Osteoblast (primary cell): ENCODE measurements around the gene CSNK2B. TPM values are rescaled to one million over a fixed set of nuclear protein-coding genes. Genes with fewer than 3 reads are reported as not detected.
A peak's percentile ranks its signal among the peaks of the same experiment; 100 is the strongest.

ENCODE experiments used
- DNase-seq: peaks from one replicate; pipeline ENCODE4 v3.0.0; 2011; ENCODE audit warnings: low spot score, mixed read lengths; ENCODE audit not compliant: insufficient read length; ENCODE audit errors: missing footprints
- H2AFZ ChIP-seq: 2 replicates; pipeline ENCODE4 v1.6.0; 2011; ENCODE audit warnings: mild to moderate bottlenecking, low read length
- H3K27ac ChIP-seq: 2 replicates; pipeline ENCODE4 v1.5.1; 2011; ENCODE audit warnings: mild to moderate bottlenecking, low read depth, low read length, moderate library complexity
- H3K27me3 ChIP-seq: 2 replicates; pipeline ENCODE4 v1.6.0; 2012; ENCODE audit warnings: mild to moderate bottlenecking, control low read depth, inconsistent platforms, low read length, moderate library complexity; ENCODE audit not compliant: insufficient read depth
- H3K36me3 ChIP-seq: 2 replicates; pipeline ENCODE4 v1.5.1; 2011; ENCODE audit warnings: mild to moderate bottlenecking, low read length, control low read depth, moderate library complexity; ENCODE audit not compliant: insufficient read depth
- H3K4me1 ChIP-seq: 2 replicates; pipeline ENCODE4 v1.5.1; 2011; ENCODE audit warnings: mild to moderate bottlenecking, low read length, control low read depth, moderate library complexity; ENCODE audit not compliant: insufficient read depth
- H3K4me2 ChIP-seq: 2 replicates; pipeline ENCODE4 v1.6.0; 2011; ENCODE audit warnings: mild to moderate bottlenecking, low read length; ENCODE audit not compliant: insufficient read depth
- H3K4me3 ChIP-seq: fragments of 200-600 bp; sonication (generic); 3 replicates; pipeline ENCODE4 v1.5.1; 2012; ENCODE audit warnings: mild to moderate bottlenecking, low read length, inconsistent platforms; ENCODE audit not compliant: insufficient read depth
- H3K79me2 ChIP-seq: 2 replicates; pipeline ENCODE4 v1.6.0; 2012; ENCODE audit warnings: mild to moderate bottlenecking, low read length, control low read depth, inconsistent platforms; ENCODE audit not compliant: insufficient read depth
- H3K9me3 ChIP-seq: 2 replicates; pipeline ENCODE4 v1.5.1; 2011; ENCODE audit warnings: low read depth, low read length, control low read depth
- H4K20me1 ChIP-seq: 2 replicates; pipeline ENCODE4 v1.6.0; 2012; ENCODE audit warnings: mild to moderate bottlenecking, low read length, control low read depth; ENCODE audit not compliant: insufficient read depth
- CTCF ChIP-seq: IDR thresholded peaks from 2 replicates; pipeline ENCODE4 v1.5.1; 2011; ENCODE audit warnings: mild to moderate bottlenecking, low read depth, low read length, moderate library complexity; ENCODE audit errors: extremely low read depth
- total RNA-seq: library from RNA; depleted of rRNA; stranded (reverse); fragments of >200 nt; gene quantifications from 2 replicates; pipeline ENCODE4 v1.2.3, GENCODE V29; 2012

The CSNK2B gene
- 124 and 150 TPM in 2 replicates for total RNA-seq

- H3K79me2 ChIP-seq, result peaks cover 59% of the 10 kb centered on the region
- DNase-seq, result peak; percentile 99
These were observed at the start of gene CSNK2B for GRCh38 chr6:31665501-31666336. Gene CSNK2B (plus strand): TSS chr6:31666080. CDS start chr6:31666832, 752 bp downstream.

GRCh38 chr6:31617010-31617409 lies 48.9 kb upstream of the CSNK2B start:
- TF ChIP-seq CTCF, result no peak
- no peak overlapping the region for H3K4me2 ChIP-seq
- H2AFZ ChIP-seq, result no peak overlapping the region
- peaks cover 5% of the 10 kb centered on the region for H4K20me1 ChIP-seq
- H3K36me3 ChIP-seq, result no peaks in the 10 kb centered on the region
- no peaks in the 10 kb centered on the region for H3K9me3 ChIP-seq
- no peaks in the 10 kb centered on the region for H3K27me3 ChIP-seq
- peaks cover 15% of the 10 kb centered on the region for H3K79me2 ChIP-seq
- no peak for DNase-seq
- H3K4me3 ChIP-seq, result no peak overlapping the region
- peaks cover 8% of the 10 kb centered on the region for H3K4me1 ChIP-seq
- no peak overlapping the region for H3K27ac ChIP-seq

More at GRCh38 chr6:31665501-31666336, at the start of gene CSNK2B:
- Histone ChIP-seq H3K27ac (peak within 1 kb of the TSS; percentile 91), H3K4me2 (peak within 1 kb of the TSS; percentile 99), H3K4me1 (peaks cover 31% of the 10 kb centered on the region), H3K27me3 (no peaks in the 10 kb centered on the region), H2AFZ (peak within 1 kb of the TSS; percentile 92), H3K9me3 (no peaks in the 10 kb centered on the region), H4K20me1 (peaks cover 11% of the 10 kb centered on the region), H3K36me3 (peaks cover 47% of the 10 kb centered on the region), H3K4me3 (peak within 1 kb of the TSS; percentile 84)
- TF ChIP-seq CTCF, result no peak

GRCh38 chr6:31619805-31620585 lies 45.9 kb upstream of the CSNK2B start:
- Histone ChIP-seq H3K4me3 (peak overlapping the region; percentile 99), H3K4me1 (peaks cover 18% of the 10 kb centered on the region), H3K27me3 (no peaks in the 10 kb centered on the region), H4K20me1 (peaks cover 34% of the 10 kb centered on the region), H3K9me3 (no peaks in the 10 kb centered on the region), H3K27ac (peak overlapping the region; percentile 99), H3K4me2 (peak overlapping the region; percentile 89), H3K36me3 (peaks cover 27% of the 10 kb centered on the region), H3K79me2 (peaks cover 43% of the 10 kb centered on the region), H2AFZ (peak overlapping the region; percentile 96)
- no peak for TF ChIP-seq CTCF
- DNase-seq, result peak; percentile 98
